ENCODE measurements around the gene MAP1LC3C. TPM values are rescaled to one million over a fixed set of nuclear protein-coding genes. Genes with fewer than 3 reads are reported as not detected.

MAP1LC3C gene
- total RNA-seq, 3 donors from 2014 or later: 4.1 TPM; not detected in 2

DNA sequence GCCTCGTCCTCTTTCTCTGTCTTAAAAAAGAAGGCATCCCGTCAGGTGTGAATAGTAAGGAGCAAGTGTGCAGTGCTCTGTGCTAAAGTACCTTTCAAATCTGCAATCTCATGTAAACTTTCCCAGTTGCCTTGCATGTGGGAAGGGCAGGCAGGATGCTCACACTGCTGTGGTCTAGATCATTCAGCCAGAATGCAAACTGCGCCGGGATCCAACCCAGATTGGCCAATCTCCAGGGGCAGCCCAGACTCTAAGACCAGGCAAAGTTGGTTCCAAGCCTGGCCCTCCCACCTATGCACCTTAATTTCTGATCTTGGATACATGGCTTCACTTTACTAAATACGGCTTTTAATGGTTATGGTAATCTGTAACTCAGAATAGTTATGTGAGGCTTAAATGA lies 3.2 kb upstream of the MAP1LC3C start:
- intact Hi-C loops (cut with DNase I, micrococcal nuclease): no loop called here
- ATAC-seq: no peak
- Histone ChIP-seq H3K36me3 (ENCODE audit: low read depth) (no peaks in the 10 kb centered on the region), H3K9me3 (no peaks in the 10 kb centered on the region), H3K4me1 (ENCODE audit: low read depth) (peaks cover 5% of the 10 kb centered on the region), H3K4me3 (no peak overlapping the region)
- TF ChIP-seq, protein P1, sequence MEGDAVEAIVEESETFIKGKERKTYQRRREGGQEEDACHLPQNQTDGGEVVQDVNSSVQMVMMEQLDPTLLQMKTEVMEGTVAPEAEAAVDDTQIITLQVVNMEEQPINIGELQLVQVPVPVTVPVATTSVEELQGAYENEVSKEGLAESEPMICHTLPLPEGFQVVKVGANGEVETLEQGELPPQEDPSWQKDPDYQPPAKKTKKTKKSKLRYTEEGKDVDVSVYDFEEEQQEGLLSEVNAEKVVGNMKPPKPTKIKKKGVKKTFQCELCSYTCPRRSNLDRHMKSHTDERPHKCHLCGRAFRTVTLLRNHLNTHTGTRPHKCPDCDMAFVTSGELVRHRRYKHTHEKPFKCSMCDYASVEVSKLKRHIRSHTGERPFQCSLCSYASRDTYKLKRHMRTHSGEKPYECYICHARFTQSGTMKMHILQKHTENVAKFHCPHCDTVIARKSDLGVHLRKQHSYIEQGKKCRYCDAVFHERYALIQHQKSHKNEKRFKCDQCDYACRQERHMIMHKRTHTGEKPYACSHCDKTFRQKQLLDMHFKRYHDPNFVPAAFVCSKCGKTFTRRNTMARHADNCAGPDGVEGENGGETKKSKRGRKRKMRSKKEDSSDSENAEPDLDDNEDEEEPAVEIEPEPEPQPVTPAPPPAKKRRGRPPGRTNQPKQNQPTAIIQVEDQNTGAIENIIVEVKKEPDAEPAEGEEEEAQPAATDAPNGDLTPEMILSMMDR (IDR thresholded peaks at IDR 0.05): no peak
- DNase-seq: no peak

DNA sequence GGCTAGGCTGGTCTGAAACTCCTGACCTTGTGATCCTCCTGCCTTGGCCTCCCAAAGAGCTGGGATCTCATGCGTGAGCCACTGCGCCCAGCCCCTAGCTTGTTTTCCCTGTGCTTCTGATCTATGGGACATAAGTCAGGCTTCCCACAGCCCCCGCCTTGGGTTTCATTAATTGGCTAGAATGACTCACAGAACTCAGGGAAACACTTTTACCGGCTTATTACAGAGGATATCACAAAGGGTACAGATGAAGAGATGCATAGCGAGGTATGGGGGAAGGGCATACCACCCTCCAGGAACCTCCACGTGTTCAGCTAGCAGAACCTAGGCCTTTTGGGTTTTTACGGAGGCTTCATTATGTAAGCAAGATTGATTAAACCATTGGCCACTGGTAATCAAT lies 1.5 kb upstream of the MAP1LC3C start:
- H3K4me3 ChIP-seq: no peak overlapping the region
- TF ChIP-seq, protein P1 (IDR thresholded peaks at IDR 0.05): no peak
- H3K36me3 ChIP-seq (ENCODE audit: low read depth): no peaks in the 10 kb centered on the region
- intact Hi-C loops (cut with DNase I, micrococcal nuclease): no loop called here
- ATAC-seq: no peak
- H3K9me3 ChIP-seq: no peaks in the 10 kb centered on the region
- H3K4me1 ChIP-seq (ENCODE audit: low read depth): peaks cover 5% of the 10 kb centered on the region
- no peak for DNase-seq

DNA sequence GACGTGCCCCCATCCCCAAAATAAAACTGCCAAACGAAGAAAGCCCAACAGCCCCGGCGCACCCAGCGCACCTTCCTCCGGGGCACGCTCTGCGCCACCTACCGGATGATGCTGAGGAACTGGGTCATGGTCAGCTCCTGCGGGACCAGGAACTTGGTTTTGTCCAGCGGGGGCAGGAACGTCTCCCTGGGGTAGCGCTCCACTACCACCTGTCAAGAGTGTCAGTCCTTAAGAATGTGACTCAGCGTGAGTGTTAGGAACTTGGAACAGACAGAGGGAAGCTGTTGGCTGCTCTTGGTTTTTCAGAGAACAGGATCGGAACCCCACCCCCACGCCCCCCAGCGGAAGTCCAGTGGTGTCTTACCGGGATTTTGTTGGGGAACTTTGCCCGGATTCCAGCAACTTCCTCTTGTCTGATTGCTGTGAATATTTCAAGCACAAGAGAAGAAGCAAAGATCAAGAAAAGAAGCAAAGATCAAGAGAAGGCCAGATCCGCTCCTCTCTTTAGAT lies 431 bp downstream of the MAP1LC3C start:
- peaks cover 5% of the 10 kb centered on the region for H3K4me1 ChIP-seq (ENCODE audit: low read depth)
- intact Hi-C loops (cut with DNase I, micrococcal nuclease): no loop called here
- no peak overlapping the region for H3K4me3 ChIP-seq
- no peaks in the 10 kb centered on the region for H3K36me3 ChIP-seq (ENCODE audit: low read depth)
- no peaks in the 10 kb centered on the region for H3K9me3 ChIP-seq
- TF ChIP-seq, protein P1 (IDR thresholded peaks at IDR 0.05): peak; percentile 40
- peak; percentile 66 to 86 (median 85) for DNase-seq
- peak; percentile 91 for ATAC-seq

DNA sequence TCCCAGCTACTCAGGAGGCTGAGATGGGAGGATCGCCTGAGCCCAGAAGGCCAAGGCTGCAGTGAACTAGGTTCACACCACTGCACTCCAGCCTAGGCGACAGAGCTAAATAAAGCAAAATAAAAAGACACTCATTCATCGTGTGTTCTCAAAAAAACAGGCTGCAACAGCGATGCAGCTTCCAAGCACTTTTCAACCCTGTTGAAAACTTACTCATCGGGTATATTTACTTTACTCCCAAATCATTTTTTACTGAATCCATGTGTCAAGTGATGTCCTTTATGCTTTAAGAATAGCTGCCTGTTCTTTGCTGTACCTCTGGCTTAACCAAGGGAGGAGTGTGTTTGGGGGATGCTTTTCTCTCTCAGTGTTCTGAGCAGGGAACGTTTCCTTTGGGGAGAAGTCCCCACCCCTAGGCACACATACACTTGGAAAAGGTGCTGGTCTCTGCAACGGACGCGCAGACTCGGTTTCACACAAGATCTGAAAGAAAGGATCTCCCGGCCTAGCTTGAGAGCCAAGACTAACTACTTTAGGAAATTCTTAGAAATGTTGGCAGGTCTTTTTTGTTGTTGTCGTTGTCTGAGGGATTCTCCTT lies 1.4 kb downstream of the MAP1LC3C start:
- intact Hi-C loops (cut with DNase I, micrococcal nuclease): no loop called here
- ATAC-seq: no peak
- Histone ChIP-seq H3K9me3 (no peaks in the 10 kb centered on the region), H3K4me3 (no peak overlapping the region), H3K36me3 (ENCODE audit: low read depth) (no peaks in the 10 kb centered on the region), H3K4me1 (ENCODE audit: low read depth) (peaks cover 5% of the 10 kb centered on the region)
- TF ChIP-seq, protein P1 (IDR thresholded peaks at IDR 0.05): no peak
- DNase-seq: no peak

DNA sequence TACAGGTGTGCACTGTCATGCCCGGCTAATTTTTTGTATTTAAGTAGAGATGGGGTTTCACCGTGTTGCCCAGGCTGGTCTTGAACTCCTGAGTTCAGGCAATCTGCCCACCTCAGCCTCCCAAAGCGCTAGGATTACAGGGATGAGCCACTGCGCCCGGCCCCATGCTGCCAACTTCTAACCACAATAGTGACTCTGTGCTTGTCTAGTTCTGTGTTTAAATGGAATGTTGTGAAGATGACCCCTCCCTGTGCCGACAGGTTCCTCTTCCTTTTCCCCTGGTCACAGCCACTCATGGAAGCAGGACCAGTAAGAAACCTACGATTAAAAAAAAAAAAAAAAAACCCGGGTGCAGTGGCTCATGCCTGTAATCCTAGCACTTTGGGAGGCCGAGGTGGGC lies 4.7 kb downstream of the MAP1LC3C start:
- Histone ChIP-seq H3K4me3 (no peak overlapping the region), H3K36me3 (ENCODE audit: low read depth) (no peaks in the 10 kb centered on the region), H3K9me3 (no peaks in the 10 kb centered on the region), H3K4me1 (ENCODE audit: low read depth) (peaks cover 4% of the 10 kb centered on the region)
- ATAC-seq: no peak
- DNase-seq: no peak
- TF ChIP-seq, protein P1 (IDR thresholded peaks at IDR 0.05): no peak
- intact Hi-C loops (cut with DNase I, micrococcal nuclease): no loop called here

All from mucosa of descending colon (tissue), 3 donors.